Keratinocyte (primary cell): Measurements from ENCODE around the gene S100A7.

Experiments used
- CTCF ChIP-seq, 3 experiments: IDR thresholded peaks in 1 of 3; conservative IDR thresholded peaks in 1 of 3; optimal IDR thresholded peaks in 1 of 3; 2 replicates in 2 of 3; 3 replicates in 1 of 3; pipeline versions ENCODE3 to v1.5.1; 2011; ENCODE audit warnings: low read length in 3 of 3, mild to moderate bottlenecking in 3 of 3, moderate library complexity in 2 of 3, control low read depth in 1 of 3, inconsistent platforms in 1 of 3; ENCODE audit not compliant: insufficient read depth in 2 of 3; ENCODE audit errors: extremely low read depth in 1 of 3
- EZH2 ChIP-seq: IDR thresholded peaks from one replicate; pipeline ENCODE4 v1.6.1; 2012; ENCODE audit warnings: inconsistent platforms, mild to moderate bottlenecking, low read length, moderate library complexity

- no peak for TF ChIP-seq CTCF (optimal IDR thresholded peaks at IDR 0.05 in 1 of 3, IDR thresholded peaks at IDR 0.05 in 1 of 3, conservative IDR thresholded peaks at IDR 0.05 in 1 of 3; ENCODE audit: extremely low read depth in 1 of 3, insufficient read depth in 2 of 3, low read length in 3 of 3)
- TF ChIP-seq EZH2, result no peak
Observed at GRCh38 chr1:153420306-153420705, 40.1 kb downstream of the S100A7 start.
